GM20000 (cell line): Measurements from ENCODE around the gene TRPC5OS.

Experiments
- DNase-seq: peaks from one replicate; pipeline ENCODE4 v3.0.0; 2012; ENCODE audit warnings: low spot score
- CTCF ChIP-seq: IDR thresholded peaks from 2 replicates; pipeline ENCODE4 v1.5.1; 2012; ENCODE audit warnings: mild to moderate bottlenecking, control low read depth; ENCODE audit errors: extremely low read depth, missing control alignments

Gene TRPC5OS

GRCh38 chrX:111888600-111888999 is 12.6 kb downstream of the TRPC5OS start:
- TF ChIP-seq CTCF = no peak
- no peak for DNase-seq

GRCh38 chrX:111892375-111892774 is 16.4 kb downstream of the TRPC5OS start:
- DNase-seq = no peak
- TF ChIP-seq CTCF = no peak

GRCh38 chrX:111896148-111896547 is 20.2 kb downstream of the TRPC5OS start:
- DNase-seq = no peak
- no peak for TF ChIP-seq CTCF

- TF ChIP-seq CTCF = no peak
- no peak for DNase-seq
These were observed 38.6 kb downstream of the TRPC5OS start for GRCh38 chrX:111914398-111915090.

GRCh38 chrX:111917591-111917990 is 41.6 kb downstream of the TRPC5OS start:
- no peak for DNase-seq
- TF ChIP-seq CTCF = no peak

- no peak for TF ChIP-seq CTCF
- DNase-seq = no peak
These were observed 52.5 kb downstream of the TRPC5OS start for GRCh38 chrX:111928456-111928855.
